Activated T-cell treated with anti-CD3 and anti-CD28 coated beads for 24 hours (primary cell): ENCODE results near the gene PLEKHA6.

ENCODE experiments used
- DNase-seq: peaks from one replicate; pipeline ENCODE4 v3.0.0-alpha.2; 2020; ENCODE audit warnings: low read depth

The PLEKHA6 gene

GRCh38 chr1:204286315-204286714 lies 73.4 kb downstream of the PLEKHA6 start:
- no peak for DNase-seq

GRCh38 chr1:204285436-204286305 lies 74.1 kb downstream of the PLEKHA6 start:
- no peak for DNase-seq

GRCh38 chr1:204284929-204285328 lies 74.8 kb downstream of the PLEKHA6 start:
- DNase-seq, result no peak

- no peak for DNase-seq
Observed at GRCh38 chr1:204283711-204284651, 75.7 kb downstream of the PLEKHA6 start.

- DNase-seq, result no peak
Observed at GRCh38 chr1:204282761-204283221, 76.9 kb downstream of the PLEKHA6 start.

- DNase-seq, result no peak
Observed at GRCh38 chr1:204280099-204280961, 79.4 kb downstream of the PLEKHA6 start.

- no peak for DNase-seq
Observed at GRCh38 chr1:204278958-204279357, 80.8 kb downstream of the PLEKHA6 start.

- no peak for DNase-seq
Observed at GRCh38 chr1:204278251-204278650, 81.5 kb downstream of the PLEKHA6 start.

- DNase-seq, result no peak
Observed at GRCh38 chr1:204277563-204278219, 82.0 kb downstream of the PLEKHA6 start.

GRCh38 chr1:204275695-204276370 lies 83.9 kb downstream of the PLEKHA6 start:
- no peak for DNase-seq

- DNase-seq, result no peak
Observed at GRCh38 chr1:204274446-204274845, 85.3 kb downstream of the PLEKHA6 start.

GRCh38 chr1:204272505-204272904 lies 87.2 kb downstream of the PLEKHA6 start:
- DNase-seq, result no peak

GRCh38 chr1:204271970-204272369 lies 87.8 kb downstream of the PLEKHA6 start:
- DNase-seq, result no peak

GRCh38 chr1:204268101-204268500 lies 91.6 kb downstream of the PLEKHA6 start:
- DNase-seq, result no peak

- no peak for DNase-seq
Observed at GRCh38 chr1:204267191-204267601, 92.5 kb downstream of the PLEKHA6 start.

- DNase-seq, result no peak
Observed at GRCh38 chr1:204266504-204267034, 93.2 kb downstream of the PLEKHA6 start.

GRCh38 chr1:204265665-204266064 lies 94.1 kb downstream of the PLEKHA6 start:
- DNase-seq, result no peak

- DNase-seq, result no peak
Observed at GRCh38 chr1:204264805-204265204, 94.9 kb downstream of the PLEKHA6 start.

- DNase-seq, result no peak
Observed at GRCh38 chr1:204263254-204263910, 96.3 kb downstream of the PLEKHA6 start.
